ENCODE measurements around the gene AGAP1.

AGAP1 gene

GRCh38 chr2:235663875-235664274, 170.0 kb downstream of the AGAP1 start:
- TF ChIP-seq, protein P1, sequence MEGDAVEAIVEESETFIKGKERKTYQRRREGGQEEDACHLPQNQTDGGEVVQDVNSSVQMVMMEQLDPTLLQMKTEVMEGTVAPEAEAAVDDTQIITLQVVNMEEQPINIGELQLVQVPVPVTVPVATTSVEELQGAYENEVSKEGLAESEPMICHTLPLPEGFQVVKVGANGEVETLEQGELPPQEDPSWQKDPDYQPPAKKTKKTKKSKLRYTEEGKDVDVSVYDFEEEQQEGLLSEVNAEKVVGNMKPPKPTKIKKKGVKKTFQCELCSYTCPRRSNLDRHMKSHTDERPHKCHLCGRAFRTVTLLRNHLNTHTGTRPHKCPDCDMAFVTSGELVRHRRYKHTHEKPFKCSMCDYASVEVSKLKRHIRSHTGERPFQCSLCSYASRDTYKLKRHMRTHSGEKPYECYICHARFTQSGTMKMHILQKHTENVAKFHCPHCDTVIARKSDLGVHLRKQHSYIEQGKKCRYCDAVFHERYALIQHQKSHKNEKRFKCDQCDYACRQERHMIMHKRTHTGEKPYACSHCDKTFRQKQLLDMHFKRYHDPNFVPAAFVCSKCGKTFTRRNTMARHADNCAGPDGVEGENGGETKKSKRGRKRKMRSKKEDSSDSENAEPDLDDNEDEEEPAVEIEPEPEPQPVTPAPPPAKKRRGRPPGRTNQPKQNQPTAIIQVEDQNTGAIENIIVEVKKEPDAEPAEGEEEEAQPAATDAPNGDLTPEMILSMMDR (IDR thresholded peaks at IDR 0.05): no peak

DNA sequence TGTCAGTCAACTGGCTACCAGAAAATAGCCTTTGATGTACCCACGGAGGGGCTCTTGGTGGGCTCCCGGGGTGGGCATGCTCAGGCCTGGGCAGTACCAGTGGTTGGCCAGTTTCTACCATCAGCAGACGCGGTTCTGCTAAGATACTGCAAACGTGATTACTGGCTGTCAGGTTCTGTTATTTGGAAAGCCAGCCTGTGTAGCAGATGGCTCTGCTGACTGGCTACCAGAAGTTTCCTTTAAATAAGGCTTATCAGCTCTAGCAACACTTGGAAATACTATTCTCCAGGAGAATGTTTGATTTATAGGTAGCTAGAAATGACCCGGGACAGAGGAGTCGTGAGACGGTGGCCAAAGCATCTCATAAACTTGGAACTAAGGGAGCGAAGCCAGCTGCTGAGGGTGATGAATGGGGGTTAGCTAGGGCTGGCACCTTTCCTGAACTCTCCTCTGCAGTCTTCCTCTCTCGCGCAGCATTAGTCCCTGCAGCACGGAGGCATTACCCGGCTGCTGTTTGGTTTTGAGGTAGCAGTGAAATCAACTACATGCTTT, 171.9 kb downstream of the AGAP1 start:
- TF ChIP-seq, protein P1 (IDR thresholded peaks at IDR 0.05): no peak

DNA sequence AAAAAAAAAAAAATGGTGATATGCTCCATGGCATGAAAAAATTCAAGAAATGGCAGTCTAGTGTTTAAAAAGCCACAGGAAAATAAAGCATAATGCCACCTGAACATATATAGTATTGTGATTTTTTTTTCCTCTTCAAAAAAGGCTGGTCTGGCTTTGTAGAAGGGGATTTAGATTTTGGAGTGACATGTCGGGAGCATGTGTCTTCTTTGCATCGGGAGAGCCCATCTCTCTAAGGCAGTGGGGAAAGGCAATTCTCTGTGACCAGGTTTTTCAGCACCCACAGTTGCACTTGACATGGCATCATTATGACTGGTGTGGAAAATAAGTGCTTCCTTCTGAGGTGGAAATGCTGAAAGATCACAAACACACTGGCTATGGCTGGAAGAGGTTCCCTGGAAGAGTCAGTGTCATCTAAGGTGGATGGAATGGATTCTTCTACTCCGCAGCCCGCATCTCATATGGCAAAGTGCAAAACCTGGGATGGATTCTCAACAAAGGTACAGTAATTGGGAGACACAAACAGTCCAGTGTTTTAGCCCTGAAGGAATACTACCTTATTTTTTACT, 172.5 kb downstream of the AGAP1 start:
- TF ChIP-seq, protein P1 (IDR thresholded peaks at IDR 0.05): no peak

GRCh38 chr2:235668782-235669181, 174.9 kb downstream of the AGAP1 start:
- TF ChIP-seq, protein P1 (IDR thresholded peaks at IDR 0.05): no peak

DNA sequence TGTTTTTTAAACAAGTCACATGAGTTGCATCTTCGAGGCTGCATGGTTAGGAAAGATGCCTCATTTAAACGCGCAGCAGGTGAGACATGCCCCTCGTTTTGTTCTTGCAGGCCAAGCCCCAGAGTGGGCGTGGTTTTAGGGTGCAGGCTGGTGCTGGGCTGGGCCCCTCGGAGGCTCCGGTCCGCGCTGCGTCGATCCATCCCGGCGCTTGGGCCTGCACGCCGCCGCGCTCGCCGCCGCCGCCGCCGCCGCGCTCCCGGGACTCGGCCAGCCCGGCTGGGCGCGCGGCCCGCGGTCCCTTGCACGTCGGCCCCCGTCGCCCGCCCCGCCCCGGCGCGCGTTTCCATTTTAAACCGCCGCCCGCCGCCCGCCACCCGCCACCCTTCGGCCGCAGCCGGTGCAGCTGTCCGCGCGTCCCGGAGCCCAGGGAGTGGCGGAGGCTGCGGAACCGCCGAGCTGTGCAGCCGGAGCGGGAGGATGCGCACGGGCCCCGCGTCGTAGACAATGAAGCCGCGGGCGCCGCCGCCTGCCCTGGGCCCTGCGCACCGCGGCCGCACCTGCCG, 175.5 kb downstream of the AGAP1 start:
- TF ChIP-seq, protein P1 (IDR thresholded peaks at IDR 0.05): no peak

GRCh38 chr2:235669983-235670962, 176.4 kb downstream of the AGAP1 start:
- TF ChIP-seq, protein P1 (IDR thresholded peaks at IDR 0.05): 0 out of 2 replicates have a peak, but pooled peaks have one; percentile 20

DNA sequence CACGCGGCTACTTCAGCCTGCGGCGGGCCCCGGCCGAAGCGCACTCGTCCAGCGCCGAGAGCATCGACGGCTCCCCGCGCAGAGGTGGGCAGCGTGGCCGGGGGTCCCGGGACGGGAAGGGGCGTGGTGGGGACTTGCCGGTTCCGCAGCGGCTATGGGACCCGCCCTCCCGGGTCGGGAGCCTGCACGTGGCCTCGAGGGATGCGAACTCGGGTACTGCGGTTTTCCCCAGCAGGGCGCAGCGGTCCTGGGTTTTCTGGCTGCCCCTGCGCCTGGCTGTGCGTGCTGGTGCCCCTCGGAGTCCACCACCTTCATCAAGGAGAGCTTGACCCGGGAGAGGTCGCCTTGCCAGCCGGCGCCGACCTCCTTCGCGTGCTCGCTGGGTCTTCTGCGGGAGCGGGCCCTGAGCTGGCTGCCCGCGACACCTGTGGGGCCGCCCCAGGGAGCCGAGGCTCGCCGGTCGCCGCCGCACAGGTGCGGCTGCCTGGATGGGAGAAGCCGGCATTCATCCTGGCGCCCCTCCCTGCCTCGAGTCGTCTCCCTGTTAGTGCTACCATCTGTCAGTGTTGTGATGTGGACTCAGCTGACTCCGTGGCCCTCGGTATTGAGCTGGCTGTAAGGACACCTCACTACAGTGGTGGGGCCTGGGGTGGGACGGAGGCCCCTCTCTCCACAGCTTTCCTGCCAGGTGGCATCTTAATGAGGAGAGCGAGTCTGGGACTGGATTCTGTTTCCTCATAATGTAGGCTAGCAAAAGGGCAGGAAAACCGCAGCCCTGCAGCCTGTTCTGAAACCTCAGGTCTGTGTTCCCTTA, 177.3 kb downstream of the AGAP1 start:
- TF ChIP-seq, protein P1 (IDR thresholded peaks at IDR 0.05): no peak

All from LNCAP (cell line).